OCI-LY3 (cell line): Measurements from ENCODE around the gene API5.
"Not testable (repeated sequence)": the region's sequence is repeated elsewhere in the genome, so short reads cannot be mapped to it uniquely, and the experiment has no call there.

ENCODE experiments used
- H2AFZ ChIP-seq: fragments of 200-600, 300-600 bp; shearing (Covaris generic); 2 replicates; pipeline ENCODE4 v1.6.0; 2014; ENCODE audit warnings: antibody characterized with exemption, low read depth, low read length
- H3K27ac ChIP-seq: fragments of 200-600, 300-600 bp; sonication (generic); 2 replicates; pipeline ENCODE4 v1.5.1; 2014; ENCODE audit warnings: mild to moderate bottlenecking, low read length, moderate library complexity, mixed read lengths
- H3K27me3 ChIP-seq: fragments of 200-600, 300-600 bp; sonication (generic); 2 replicates; pipeline ENCODE4 v1.6.1; 2014; ENCODE audit warnings: low read depth, low read length, mixed read lengths
- H3K36me3 ChIP-seq: fragments of 200-600, 300-600 bp; sonication (generic); replicated peaks from 2 replicates; pipeline ENCODE3; 2014; ENCODE audit warnings: low read depth, low read length, mixed read lengths
- H3K4me1 ChIP-seq: fragments of 300-600, 200-600 bp; sonication (generic); 2 replicates; pipeline ENCODE4 v1.6.1; 2014; ENCODE audit warnings: low read length, mixed read lengths
- H3K4me2 ChIP-seq: fragments of 200-600, 300-600 bp; sonication (generic); 2 replicates; pipeline ENCODE4 v1.6.1; 2014; ENCODE audit warnings: low read length, mixed read lengths
- H3K4me3 ChIP-seq: fragments of 300-600, 200-600 bp; sonication (generic); 2 replicates; pipeline ENCODE4 v1.5.1; 2014; ENCODE audit warnings: antibody characterized with exemption, mild to moderate bottlenecking, low read length, moderate library complexity
- H3K79me2 ChIP-seq: fragments of 300-600, 200-600 bp; shearing (Covaris generic); 2 replicates; pipeline ENCODE4 v1.6.1; 2014; ENCODE audit warnings: mild to moderate bottlenecking, low read length, mixed read lengths
- H3K9ac ChIP-seq: fragments of 300-600, 200-600 bp; shearing (Covaris generic); 2 replicates; pipeline ENCODE4 v1.6.0; 2014; ENCODE audit warnings: mild to moderate bottlenecking, low read length, moderate library complexity
- H3K9me3 ChIP-seq: fragments of 200-600, 300-600 bp; shearing (Covaris generic); 2 replicates; pipeline ENCODE4 v1.6.1; 2014; ENCODE audit warnings: low read length, mixed read lengths; ENCODE audit not compliant: insufficient read depth
- H4K20me1 ChIP-seq: fragments of 200-600, 300-600 bp; sonication (generic); 2 replicates; pipeline ENCODE4 v1.6.1; 2016; ENCODE audit warnings: low read length, mixed read lengths; ENCODE audit not compliant: insufficient read depth
- CTCF ChIP-seq: fragments of 200-600, 300-600 bp; sonication (generic); IDR thresholded peaks from 2 replicates; pipeline ENCODE4 v1.5.1; 2014; ENCODE audit warnings: antibody characterized with exemption, low read length, low read depth
- EZH2phosphoT487 ChIP-seq: fragments of 200-600 bp; shearing (Covaris generic); IDR thresholded peaks from 2 replicates; pipeline ENCODE4 v1.6.1; 2018; ENCODE audit warnings: antibody characterized with exemption, mixed run types, low read depth

Gene API5

GRCh38 chr11:43327987-43328386 lies 16.2 kb downstream of the API5 start:
- Histone ChIP-seq H3K4me3 (no peak overlapping the region), H3K9me3 (no peaks in the 10 kb centered on the region), H3K27me3 (no peaks in the 10 kb centered on the region), H3K4me1 (no peaks in the 10 kb centered on the region), H3K36me3 (peaks cover 74% of the 10 kb centered on the region), H3K27ac (no peak overlapping the region), H3K79me2 (peaks cover 6% of the 10 kb centered on the region; the same call in 1 of the 2 replicates), H3K9ac (no peak overlapping the region), H4K20me1 (0 out of 2 replicates have a peak, but pooled peaks cover 3% of the 10 kb centered on the region), H2AFZ (no peak overlapping the region), H3K4me2 (no peak overlapping the region)
- no peak for TF ChIP-seq CTCF
- no peak for TF ChIP-seq EZH2phosphoT487

- H3K36me3 ChIP-seq, result peaks cover 74% of the 10 kb centered on the region
- H3K9ac ChIP-seq, result no peak overlapping the region
- no peak for TF ChIP-seq EZH2phosphoT487
- no peaks in the 10 kb centered on the region for H3K4me1 ChIP-seq
- H3K27ac ChIP-seq, result no peak overlapping the region
- no peaks in the 10 kb centered on the region for H3K27me3 ChIP-seq
- no peak overlapping the region for H2AFZ ChIP-seq
- peaks cover 6% of the 10 kb centered on the region; the same call in 1 of the 2 replicates for H3K79me2 ChIP-seq
- no peak overlapping the region for H3K4me2 ChIP-seq
- H3K4me3 ChIP-seq, result no peak overlapping the region
- H3K9me3 ChIP-seq, result no peaks in the 10 kb centered on the region
- H4K20me1 ChIP-seq, result 0 out of 2 replicates have a peak, but pooled peaks cover 3% of the 10 kb centered on the region
These were observed 16.7 kb downstream of the API5 start for GRCh38 chr11:43328482-43328881.

- TF ChIP-seq EZH2phosphoT487, result no peak
- no peak for TF ChIP-seq CTCF
- Histone ChIP-seq H3K36me3 (peaks cover 46% of the 10 kb centered on the region), H3K9ac (no peak overlapping the region)
These were observed 29.4 kb downstream of the API5 start for GRCh38 chr11:43341159-43341558.

GRCh38 chr11:43351426-43351825 lies 39.6 kb downstream of the API5 start:
- not testable (repeated sequence) for H3K9me3 ChIP-seq, H4K20me1 ChIP-seq, H3K9ac ChIP-seq, H2AFZ ChIP-seq, H3K27ac ChIP-seq, H3K36me3 ChIP-seq, H3K79me2 ChIP-seq, H3K4me3 ChIP-seq, H3K4me1 ChIP-seq, H3K27me3 ChIP-seq, H3K4me2 ChIP-seq

More at GRCh38 chr11:43341159-43341558, 29.4 kb downstream of the API5 start:
- H3K4me2 ChIP-seq, result no peak overlapping the region
- H4K20me1 ChIP-seq, result no peaks in the 10 kb centered on the region
- H3K4me1 ChIP-seq, result no peaks in the 10 kb centered on the region
- no peaks in the 10 kb centered on the region for H3K27me3 ChIP-seq
- H3K4me3 ChIP-seq, result no peak overlapping the region
- no peaks in the 10 kb centered on the region for H3K9me3 ChIP-seq
- no peak overlapping the region for H3K27ac ChIP-seq
- no peaks in the 10 kb centered on the region for H3K79me2 ChIP-seq
- H2AFZ ChIP-seq, result no peak overlapping the region

GRCh38 chr11:43354311-43354710 lies 42.5 kb downstream of the API5 start:
- no peak overlapping the region for H3K4me3 ChIP-seq
- H3K9me3 ChIP-seq, result no peaks in the 10 kb centered on the region

More at GRCh38 chr11:43354311-43354710, 42.5 kb downstream of the API5 start:
- Histone ChIP-seq H3K4me2 (no peak overlapping the region), H3K27me3 (no peaks in the 10 kb centered on the region), H3K27ac (no peak overlapping the region), H3K79me2 (peaks cover 8% of the 10 kb centered on the region), H3K36me3 (peaks cover 2% of the 10 kb centered on the region), H3K4me1 (peaks cover 5% of the 10 kb centered on the region), H2AFZ (no peak overlapping the region), H3K9ac (no peak overlapping the region), H4K20me1 (no peaks in the 10 kb centered on the region)
- TF ChIP-seq CTCF, result no peak
- no peak for TF ChIP-seq EZH2phosphoT487
